ENCODE results near the gene MYL5.
"Not testable (repeated sequence)": the region's sequence is repeated elsewhere in the genome, so short reads cannot be mapped to it uniquely, and the experiment has no call there.

MYL5 gene

GRCh38 chr4:687048-687970, 13.0 kb downstream of the MYL5 start:
- no peak for DNase-seq

- DNase-seq: no peak
Observed at GRCh38 chr4:687971-688853, 13.9 kb downstream of the MYL5 start.

- no peak for DNase-seq
Observed at GRCh38 chr4:688854-689681, 14.7 kb downstream of the MYL5 start, which contains the start of gene SLC49A3. TSS of gene SLC49A3 (minus strand) at chr4:689151. CDS start at chr4:689127, 24 bp downstream.

- DNase-seq: no peak
Observed at GRCh38 chr4:689723-690122, 15.4 kb downstream of the MYL5 start.

- DNase-seq: no peak
Observed at GRCh38 chr4:692771-693554, 18.6 kb downstream of the MYL5 start.

GRCh38 chr4:694341-694940, 20.1 kb downstream of the MYL5 start:
- not testable (repeated sequence) for DNase-seq

GRCh38 chr4:699816-700580, 25.7 kb downstream of the MYL5 start:
- DNase-seq: no peak

- DNase-seq: no peak
Observed at GRCh38 chr4:700587-701264, 26.4 kb downstream of the MYL5 start.

GRCh38 chr4:702618-703048, 28.3 kb downstream of the MYL5 start:
- DNase-seq: no peak

GRCh38 chr4:703336-704197, 29.2 kb downstream of the MYL5 start:
- no peak for DNase-seq

GRCh38 chr4:704198-704891, 30.0 kb downstream of the MYL5 start:
- DNase-seq: no peak

- DNase-seq: no peak
Observed at GRCh38 chr4:704971-705277, 30.6 kb downstream of the MYL5 start.

- peak; percentile 98 for DNase-seq
Observed at GRCh38 chr4:705278-706082, 31.1 kb downstream of the MYL5 start, which contains the start of gene PCGF3. TSS of gene PCGF3 (plus strand) at chr4:705832. CDS start at chr4:733681, 27,849 bp downstream.

GRCh38 chr4:706083-706633, 31.8 kb downstream of the MYL5 start:
- not testable (repeated sequence) for DNase-seq

GRCh38 chr4:706834-707598, 32.7 kb downstream of the MYL5 start:
- no peak for DNase-seq

- no peak for DNase-seq
Observed at GRCh38 chr4:707929-708630, 33.7 kb downstream of the MYL5 start.

All from activated CD4-positive, alpha-beta T cell treated with anti-CD3 and anti-CD28 coated beads, Interleukin-2, Interleukin-6, amounts not matched to agents 100 ng/mL and 50 ng/mL, durations not matched to agents 16 hours and 8 hours (primary cell).